Islet precursor cell (in vitro differentiated cells): ENCODE data around the gene CASK.
A peak's percentile ranks its signal among the peaks of the same experiment; 100 is the strongest.
"Not testable (repeated sequence)": the region's sequence is repeated elsewhere in the genome, so short reads cannot be mapped to it uniquely, and the experiment has no call there.

ENCODE experiments used
- DNase-seq: peaks from one replicate; pipeline ENCODE4 v3.0.0-alpha.2; 2018

Gene CASK

GRCh38 chrX:41553688-41554087, 369.7 kb downstream of the CASK start:
- DNase-seq: no peak

- no peak for DNase-seq
These were observed 374.9 kb downstream of the CASK start for GRCh38 chrX:41548411-41548810.

- no peak for DNase-seq
These were observed 379.7 kb downstream of the CASK start for GRCh38 chrX:41543668-41544067.

- DNase-seq: no peak
These were observed 380.3 kb downstream of the CASK start for GRCh38 chrX:41543025-41543424.

- DNase-seq: no peak
These were observed 380.8 kb downstream of the CASK start for GRCh38 chrX:41542536-41542935.

- DNase-seq: peak; percentile 74
These were observed 381.2 kb downstream of the CASK start for GRCh38 chrX:41542135-41542534.

- DNase-seq: no peak
These were observed 382.0 kb downstream of the CASK start for GRCh38 chrX:41541386-41541785.

GRCh38 chrX:41538707-41539106, 384.6 kb downstream of the CASK start:
- no peak for DNase-seq

- no peak for DNase-seq
These were observed 393.3 kb downstream of the CASK start for GRCh38 chrX:41530085-41530484.

GRCh38 chrX:41529221-41529620, 394.1 kb downstream of the CASK start:
- DNase-seq: no peak

GRCh38 chrX:41528784-41529183, 394.6 kb downstream of the CASK start:
- no peak for DNase-seq

GRCh38 chrX:41526925-41527324, 396.4 kb downstream of the CASK start:
- no peak for DNase-seq

GRCh38 chrX:41526271-41526670, 397.1 kb downstream of the CASK start:
- no peak for DNase-seq

GRCh38 chrX:41522671-41523070, 400.7 kb downstream of the CASK start:
- no peak for DNase-seq

- DNase-seq: no peak
These were observed 401.3 kb downstream of the CASK start for GRCh38 chrX:41522081-41522480.

GRCh38 chrX:41519468-41519867, 403.9 kb downstream of the CASK start:
- DNase-seq: no peak

- no peak for DNase-seq
These were observed 404.5 kb downstream of the CASK start for GRCh38 chrX:41518841-41519220.

GRCh38 chrX:41518127-41518840, 405.1 kb downstream of the CASK start:
- DNase-seq: no peak

- no peak for DNase-seq
These were observed 406.2 kb downstream of the CASK start for GRCh38 chrX:41516999-41517765.

- DNase-seq: no peak
These were observed 406.9 kb downstream of the CASK start for GRCh38 chrX:41516456-41516855.

- no peak for DNase-seq
These were observed 408.0 kb downstream of the CASK start for GRCh38 chrX:41515376-41515775.

GRCh38 chrX:41514179-41514578, 409.2 kb downstream of the CASK start:
- DNase-seq: no peak

GRCh38 chrX:41512853-41513252, 410.5 kb downstream of the CASK start:
- DNase-seq: not testable (repeated sequence)

GRCh38 chrX:41512394-41512793, 411.0 kb downstream of the CASK start:
- DNase-seq: no peak

- DNase-seq: no peak
These were observed 415.4 kb downstream of the CASK start for GRCh38 chrX:41507919-41508318.
